ENCODE measurements around the gene WDR38. TPM values are rescaled to one million over a fixed set of nuclear protein-coding genes. Genes with fewer than 3 reads are reported as not detected.

The WDR38 gene
- total RNA-seq, 1 donor: not detected

DNA sequence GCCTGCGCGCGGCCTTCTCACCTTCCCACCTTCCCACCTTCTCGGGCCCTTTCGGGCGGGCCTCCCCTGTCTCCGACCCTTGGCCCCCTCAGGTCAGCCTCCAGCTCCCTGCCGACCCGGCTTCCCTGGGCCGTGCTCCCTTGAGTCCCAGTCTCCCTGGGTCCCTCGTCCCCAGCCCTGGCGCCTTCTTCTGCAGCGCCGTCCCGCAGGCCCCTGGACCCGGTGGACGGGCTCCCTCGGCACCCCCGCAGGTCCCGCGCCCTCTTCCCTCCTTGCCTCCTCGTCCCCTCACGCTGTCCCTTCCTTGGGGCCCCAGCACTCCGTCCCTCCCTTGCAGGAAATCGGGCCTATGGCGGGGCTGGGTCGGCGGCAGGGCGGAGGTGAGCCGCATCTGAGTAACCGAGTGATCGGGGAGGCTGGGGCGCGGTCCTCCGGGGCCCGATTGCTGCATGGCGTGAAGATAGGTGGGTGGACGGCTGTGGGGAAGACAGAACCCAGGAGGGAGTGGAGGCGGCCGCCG lies 16.3 kb downstream of the WDR38 start:
- peak; percentile 33 for DNase-seq (ENCODE audit: low read depth)
- H3K4me3 ChIP-seq (ENCODE audit: low read depth, low read length): peak overlapping the region; percentile 94
- no peak for TF ChIP-seq CTCF (IDR thresholded peaks at IDR 0.05; ENCODE audit: insufficient read depth, low read depth, low read length)

GRCh38 chr9:124869986-124870560 lies 16.8 kb downstream of the WDR38 start:
- peak overlapping the region; percentile 94 for H3K4me3 ChIP-seq (ENCODE audit: low read depth, low read length)
- peak; percentile 51 for DNase-seq (ENCODE audit: low read depth)
- TF ChIP-seq CTCF (IDR thresholded peaks at IDR 0.05; ENCODE audit: insufficient read depth, low read depth, low read length): no peak

- no peak for DNase-seq (ENCODE audit: low read depth)
- H3K4me3 ChIP-seq (ENCODE audit: low read depth, low read length): peak overlapping the region; percentile 94
- TF ChIP-seq CTCF (IDR thresholded peaks at IDR 0.05; ENCODE audit: insufficient read depth, low read depth, low read length): no peak
Observed at GRCh38 chr9:124870723-124871122, 17.5 kb downstream of the WDR38 start.

- no peak for DNase-seq (ENCODE audit: low read depth)
- TF ChIP-seq CTCF (IDR thresholded peaks at IDR 0.05; ENCODE audit: insufficient read depth, low read depth, low read length): no peak
- peak overlapping the region; percentile 94 for H3K4me3 ChIP-seq (ENCODE audit: low read depth, low read length)
Observed at GRCh38 chr9:124871156-124871561, 17.9 kb downstream of the WDR38 start.

DNA sequence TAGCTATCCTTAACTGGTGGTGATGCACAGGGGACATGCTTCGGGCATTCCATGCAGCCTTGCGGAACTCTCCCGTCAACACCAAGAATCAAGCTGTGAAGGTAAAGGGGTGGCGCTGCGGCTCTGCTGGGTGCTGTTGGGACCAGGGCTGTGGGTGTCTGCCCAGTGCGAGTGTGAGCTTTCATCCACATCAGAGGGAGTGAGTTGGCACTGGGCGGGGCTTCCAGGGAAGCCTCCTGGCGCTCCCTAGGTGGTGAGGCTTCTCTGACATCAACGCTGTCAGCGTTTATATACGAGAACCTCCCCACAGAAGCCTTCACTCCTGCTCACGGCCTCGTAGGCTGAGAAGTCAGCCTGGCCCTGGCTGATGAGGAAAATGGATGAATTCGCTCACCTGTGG lies 20.4 kb downstream of the WDR38 start:
- TF ChIP-seq CTCF (IDR thresholded peaks at IDR 0.05; ENCODE audit: insufficient read depth, low read depth, low read length): no peak
- DNase-seq (ENCODE audit: low read depth): no peak

DNA sequence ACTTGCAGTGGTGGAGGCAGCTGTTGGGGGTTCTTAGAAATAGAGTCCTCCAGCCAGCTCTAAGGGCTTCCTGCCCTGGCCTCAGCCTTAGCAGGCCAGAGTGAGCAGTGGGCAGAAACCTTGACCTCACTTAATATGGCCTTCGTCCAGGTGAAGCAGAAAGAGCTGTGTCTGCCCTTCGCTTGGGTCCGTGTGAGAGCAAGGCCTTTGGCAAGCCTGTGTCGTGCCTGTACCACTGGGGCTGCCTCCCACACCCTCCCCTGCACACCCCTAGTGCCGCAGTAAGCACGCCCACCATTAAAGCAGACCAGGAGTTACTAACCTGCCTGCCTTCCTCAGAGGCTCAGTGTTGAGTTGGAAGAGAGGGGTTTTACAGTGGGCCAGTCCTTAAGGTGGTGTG lies 22.2 kb downstream of the WDR38 start:
- H3K4me3 ChIP-seq (ENCODE audit: low read depth, low read length): no peak overlapping the region

More for the DNA sequence above, 20.4 kb downstream of the WDR38 start:
- H3K4me3 ChIP-seq (ENCODE audit: low read depth, low read length): no peak overlapping the region

More for the DNA sequence above, 22.2 kb downstream of the WDR38 start:
- no peak for DNase-seq (ENCODE audit: low read depth)
- TF ChIP-seq CTCF (IDR thresholded peaks at IDR 0.05; ENCODE audit: insufficient read depth, low read depth, low read length): no peak

Measured in fibroblast of villous mesenchyme (primary cell).